CD4-positive, alpha-beta T cell (primary cell): ENCODE measurements around the gene OBSL1. TPM values are rescaled to one million over a fixed set of nuclear protein-coding genes. Genes with fewer than 3 reads are reported as not detected.

ENCODE experiments used
- ATAC-seq: fragments of 200-7000 bp; cut with Tn5 transposase; one replicate; pipeline ENCODE4 v1.10.0; 2022; ENCODE audit warnings: mild to moderate bottlenecking; ENCODE audit not compliant: poor library complexity
- CTCF ChIA-PET: fragments of 350-600 bp; sonication (Branson Sonifier 250); formaldehyde crosslinking; loops from one replicate; lab custom pipeline; 2021; ENCODE audit warnings: antibody characterized with exemption, inconsistent platforms; lab: Charles Lee
- POLR2A ChIA-PET: fragments of 350-600 bp; sonication (Branson Sonifier 250); formaldehyde crosslinking; loops from one replicate; lab custom pipeline; 2021; ENCODE audit warnings: antibody characterized with exemption, inconsistent platforms; lab: Charles Lee
- DNase-seq, 14 experiments: peaks; one replicate each; pipeline ENCODE4 v3.0.0-alpha.2; 2013 to 2020; ENCODE audit warnings: mixed read lengths in 2 of 14
- H3K27ac ChIP-seq, 2 donors: one replicate each; pipeline versions ENCODE4 v1.5.1 to v1.7.0; 2013; ENCODE audit warnings: low read length in 2 of 2, low read depth in 1 of 2, mild to moderate bottlenecking in 1 of 2
- H3K27me3 ChIP-seq, 2 experiments: 1 replicate in 1 of 2; 2 replicates in 1 of 2; pipeline versions ENCODE4 v1.6.1 to v1.7.0; 2013; ENCODE audit warnings: low read length in 2 of 2, control low read depth in 1 of 2, mild to moderate bottlenecking in 1 of 2, moderate library complexity in 1 of 2; ENCODE audit not compliant: insufficient read depth in 2 of 2, control insufficient read depth in 1 of 2
- H3K36me3 ChIP-seq: one replicate; pipeline ENCODE4 v1.6.1; 2013; ENCODE audit warnings: low read length, control low read depth; ENCODE audit not compliant: insufficient read depth
- H3K4me1 ChIP-seq: one replicate; pipeline ENCODE4 v1.6.1; 2013; ENCODE audit warnings: low read length, control low read depth; ENCODE audit not compliant: insufficient read depth
- H3K4me3 ChIP-seq: one replicate; pipeline ENCODE4 v1.5.1; 2013; ENCODE audit warnings: mild to moderate bottlenecking, low read length, moderate library complexity
- H3K9me3 ChIP-seq, 2 experiments: 1 replicate in 1 of 2; 2 replicates in 1 of 2; pipeline versions ENCODE4 v1.6.1 to v1.7.0; 2013; ENCODE audit warnings: low read length in 2 of 2, mild to moderate bottlenecking in 2 of 2, control low read depth in 1 of 2, moderate library complexity in 1 of 2; ENCODE audit not compliant: control insufficient read depth in 1 of 2, insufficient read depth in 1 of 2
- H3K27ac Mint-ChIP-seq: one replicate; pipeline ENCODE4 v1.8.0; 2020; ENCODE audit warnings: mixed read lengths
- H3K27me3 Mint-ChIP-seq: one replicate; pipeline ENCODE4 v1.8.0; 2021; ENCODE audit warnings: mixed read lengths
- H3K36me3 Mint-ChIP-seq: one replicate; pipeline ENCODE4 v1.8.0; 2021; ENCODE audit warnings: low read depth, mixed read lengths
- H3K4me1 Mint-ChIP-seq: one replicate; pipeline ENCODE4 v1.8.0; 2021; ENCODE audit warnings: low read depth, mixed read lengths
- H3K4me3 Mint-ChIP-seq: one replicate; pipeline ENCODE4 v1.8.0; 2020; ENCODE audit warnings: mild to moderate bottlenecking, mixed read lengths
- H3K9me3 Mint-ChIP-seq: one replicate; pipeline ENCODE4 v1.8.0; 2020; ENCODE audit warnings: mixed read lengths
- intact Hi-C, 2 experiments: fragments of 100-400 bp; cut with DNase I in 1 of 2; cut with micrococcal nuclease in 1 of 2; formaldehyde crosslinking; loops; one replicate each; pipeline versions ENCODE4 v1.15.1 to v1.9.0; 2023 to 2025; cut with DNase I, micrococcal nuclease
- total RNA-seq, 174 experiments: library from RNA in 2 of 174; stranded (reverse) in 2 of 174; gene quantifications; one replicate each; pipeline ENCODE4 v1.2.3 and lab custom pipeline; 2021 to 2026
- TF ChIP-seq, protein P1 (sequence below): fragments of 200-600 bp; IDR thresholded peaks from one replicate; pipeline ENCODE4 v1.8.0; 2022; ENCODE audit warnings: antibody characterized with exemption, mild to moderate bottlenecking

OBSL1 gene
- total RNA-seq, 2 experiments from 2014 or later, result 0.31 to 0.49 TPM

DNA sequence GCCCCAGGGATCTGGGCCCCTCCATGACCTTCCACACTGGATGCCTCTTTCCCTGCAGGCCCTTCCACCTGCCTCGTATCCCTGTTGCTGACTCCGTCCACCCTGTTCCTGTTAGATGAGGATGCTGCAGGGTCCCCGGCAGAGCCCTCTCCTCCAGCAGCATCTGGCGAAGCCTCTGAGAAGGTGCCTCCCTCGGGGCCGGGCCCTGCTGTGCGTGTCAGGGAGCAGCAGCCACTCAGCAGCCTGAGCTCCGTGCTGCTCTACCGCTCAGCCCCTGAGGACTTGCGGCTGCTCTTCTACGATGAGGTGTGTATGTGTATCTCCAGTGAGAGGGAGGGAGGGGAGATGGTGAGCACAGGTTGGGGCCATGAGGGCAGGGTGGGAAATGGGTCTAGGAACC, 43.7 kb upstream of the OBSL1 start:
- CTCF ChIA-PET, result no interaction called here
- intact Hi-C loops, result no loop called here

DNA sequence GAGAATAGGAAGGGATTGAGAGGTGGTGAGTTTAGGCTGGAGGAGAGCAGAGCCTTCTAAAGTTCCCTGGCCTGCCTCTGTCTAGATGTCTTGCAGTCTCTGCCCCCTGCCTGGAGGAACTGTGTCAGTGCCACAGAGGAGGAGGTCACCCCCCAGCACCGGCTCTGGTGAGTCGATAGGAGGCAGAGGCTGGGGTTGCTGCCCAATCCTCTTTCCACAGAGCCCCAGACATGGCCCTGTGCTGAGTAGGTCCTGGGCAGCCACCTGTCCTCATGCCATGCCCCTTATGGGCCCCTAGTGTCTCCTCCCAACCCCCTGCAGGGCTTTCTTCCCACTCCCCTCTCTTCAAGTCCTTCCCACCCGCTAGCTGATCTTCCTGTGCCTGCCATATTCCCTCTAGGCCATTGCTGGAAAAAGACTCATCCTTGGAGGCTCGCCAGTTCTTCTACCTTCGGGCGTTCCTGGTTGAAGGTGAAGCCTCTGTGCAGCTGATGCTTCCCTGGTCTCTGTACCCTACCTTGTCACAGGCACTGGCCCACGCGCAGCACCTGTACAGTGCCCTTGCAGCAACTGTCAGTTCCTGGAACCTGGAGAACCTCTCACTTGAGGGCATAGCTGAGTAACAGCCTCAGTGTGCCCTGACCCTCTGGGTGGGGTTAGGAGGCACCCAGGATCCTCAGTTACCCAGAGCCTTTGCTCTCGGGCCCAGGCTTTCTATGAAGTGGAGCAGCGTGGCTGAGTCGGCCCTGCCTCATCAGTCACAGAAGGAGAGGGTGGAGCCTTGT, 42.9 kb upstream of the OBSL1 start:
- H3K27ac ChIP-seq, result no peak overlapping the region
- no peak overlapping the region for H3K4me3 Mint-ChIP-seq
- no peaks in the 10 kb centered on the region for H3K27me3 Mint-ChIP-seq
- DNase-seq (no peak), ATAC-seq (no peak)
- peaks cover 34% of the 10 kb centered on the region for H3K36me3 ChIP-seq
- CTCF ChIA-PET, result no interaction called here
- no peak overlapping the region for H3K4me3 ChIP-seq
- TF ChIP-seq, protein P1, sequence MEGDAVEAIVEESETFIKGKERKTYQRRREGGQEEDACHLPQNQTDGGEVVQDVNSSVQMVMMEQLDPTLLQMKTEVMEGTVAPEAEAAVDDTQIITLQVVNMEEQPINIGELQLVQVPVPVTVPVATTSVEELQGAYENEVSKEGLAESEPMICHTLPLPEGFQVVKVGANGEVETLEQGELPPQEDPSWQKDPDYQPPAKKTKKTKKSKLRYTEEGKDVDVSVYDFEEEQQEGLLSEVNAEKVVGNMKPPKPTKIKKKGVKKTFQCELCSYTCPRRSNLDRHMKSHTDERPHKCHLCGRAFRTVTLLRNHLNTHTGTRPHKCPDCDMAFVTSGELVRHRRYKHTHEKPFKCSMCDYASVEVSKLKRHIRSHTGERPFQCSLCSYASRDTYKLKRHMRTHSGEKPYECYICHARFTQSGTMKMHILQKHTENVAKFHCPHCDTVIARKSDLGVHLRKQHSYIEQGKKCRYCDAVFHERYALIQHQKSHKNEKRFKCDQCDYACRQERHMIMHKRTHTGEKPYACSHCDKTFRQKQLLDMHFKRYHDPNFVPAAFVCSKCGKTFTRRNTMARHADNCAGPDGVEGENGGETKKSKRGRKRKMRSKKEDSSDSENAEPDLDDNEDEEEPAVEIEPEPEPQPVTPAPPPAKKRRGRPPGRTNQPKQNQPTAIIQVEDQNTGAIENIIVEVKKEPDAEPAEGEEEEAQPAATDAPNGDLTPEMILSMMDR, result no peak
- peaks cover 18% of the 10 kb centered on the region for H3K4me1 Mint-ChIP-seq
- intact Hi-C loops, result no loop called here
- peaks cover 33% of the 10 kb centered on the region for H3K36me3 Mint-ChIP-seq
- POLR2A ChIA-PET, result no interaction called here
- no peaks in the 10 kb centered on the region for H3K9me3 Mint-ChIP-seq
- no peaks in the 10 kb centered on the region for H3K27me3 ChIP-seq
- H3K9me3 ChIP-seq, result no peaks in the 10 kb centered on the region
- peaks cover 13% of the 10 kb centered on the region for H3K4me1 ChIP-seq
- H3K27ac Mint-ChIP-seq, result no peak overlapping the region

More for the DNA sequence above, 43.7 kb upstream of the OBSL1 start:
- DNase-seq (no peak), ATAC-seq (no peak)
- Mint-ChIP-seq H3K4me3 (no peak overlapping the region), H3K36me3 (peaks cover 26% of the 10 kb centered on the region), H3K27me3 (no peaks in the 10 kb centered on the region), H3K4me1 (peaks cover 18% of the 10 kb centered on the region), H3K27ac (no peak overlapping the region), H3K9me3 (no peaks in the 10 kb centered on the region)
- TF ChIP-seq, protein P1, result no peak
- POLR2A ChIA-PET, result no interaction called here
- no peaks in the 10 kb centered on the region for H3K9me3 ChIP-seq
- no peak overlapping the region for H3K4me3 ChIP-seq
- H3K27me3 ChIP-seq, result no peaks in the 10 kb centered on the region
- no peak overlapping the region for H3K27ac ChIP-seq
- peaks cover 34% of the 10 kb centered on the region for H3K36me3 ChIP-seq
- peaks cover 13% of the 10 kb centered on the region for H3K4me1 ChIP-seq

DNA sequence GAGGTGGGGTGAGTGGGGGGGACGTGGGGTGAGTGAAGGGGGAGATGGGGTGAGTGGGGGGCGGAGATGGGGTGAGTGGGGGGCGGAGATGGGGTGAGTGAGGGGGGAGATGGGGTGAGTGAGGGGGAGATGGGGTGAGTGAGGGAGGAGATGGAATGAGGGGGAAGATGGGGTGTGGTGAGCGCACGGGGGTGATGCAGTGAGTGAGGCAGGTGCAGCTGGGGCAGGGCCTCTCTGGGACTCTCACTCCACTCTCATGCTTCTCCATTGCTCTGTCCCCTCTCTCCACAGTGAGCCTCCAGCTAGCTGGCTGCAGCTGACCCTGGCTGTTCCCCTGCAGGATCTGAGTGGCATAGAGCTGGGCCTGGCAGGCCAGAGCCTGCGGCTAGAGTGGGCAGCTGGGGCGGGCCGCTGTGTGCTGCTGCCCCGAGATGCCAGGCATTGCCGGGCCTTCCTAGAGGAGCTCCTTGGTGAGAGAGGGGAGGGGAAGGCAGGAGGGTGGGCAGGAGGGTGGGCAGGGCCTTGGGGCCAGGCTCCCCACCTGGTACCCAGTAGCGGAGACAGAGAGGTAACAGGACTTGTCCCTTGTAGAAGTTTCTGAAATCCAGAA, 42.2 kb upstream of the OBSL1 start:
- ChIA-PET CTCF (no interaction called here), POLR2A (no interaction called here)
- Histone ChIP-seq H3K9me3 (no peaks in the 10 kb centered on the region), H3K36me3 (peaks cover 40% of the 10 kb centered on the region), H3K27me3 (no peaks in the 10 kb centered on the region), H3K4me1 (peaks cover 13% of the 10 kb centered on the region), H3K4me3 (no peak overlapping the region), H3K27ac (no peak overlapping the region)
- Mint-ChIP-seq H3K27ac (no peak overlapping the region), H3K9me3 (no peaks in the 10 kb centered on the region), H3K27me3 (no peaks in the 10 kb centered on the region), H3K4me1 (peaks cover 18% of the 10 kb centered on the region), H3K36me3 (peaks cover 35% of the 10 kb centered on the region), H3K4me3 (no peak overlapping the region)
- ATAC-seq (no peak), DNase-seq (no peak)
- intact Hi-C loops, result no loop called here
- TF ChIP-seq, protein P1, result no peak
